Stimulated activated memory B cell treated with anti-CD40 and anti-IgM and Interleukin-4, amounts not matched to agents 10 μg/mL and 1 μg/mL and 100 μg/mL, for 72 hours (primary cell): Measurements from ENCODE around the gene PTPRCAP.
"Not testable (repeated sequence)": the region's sequence is repeated elsewhere in the genome, so short reads cannot be mapped to it uniquely, and the experiment has no call there.

ENCODE experiments used
- ATAC-seq: fragments of 150-1000 bp; cut with Tn5 transposase; 2 replicates; pipeline ENCODE4 v1.10.0; 2021
- H3K27ac Mint-ChIP-seq: one replicate; pipeline ENCODE4 v1.8.0; 2022; ENCODE audit warnings: mild to moderate bottlenecking, mixed read lengths
- H3K27me3 Mint-ChIP-seq: one replicate; pipeline ENCODE4 v1.8.0; 2022; ENCODE audit warnings: mixed read lengths
- H3K36me3 Mint-ChIP-seq: one replicate; pipeline ENCODE4 v1.8.0; 2022; ENCODE audit warnings: mixed read lengths
- H3K4me1 Mint-ChIP-seq: one replicate; pipeline ENCODE4 v1.8.0; 2022; ENCODE audit warnings: mixed read lengths
- H3K4me3 Mint-ChIP-seq: one replicate; pipeline ENCODE4 v1.8.0; 2022; ENCODE audit warnings: mild to moderate bottlenecking, moderate library complexity, mixed read lengths
- H3K9me3 Mint-ChIP-seq: one replicate; pipeline ENCODE4 v1.8.0; 2022; ENCODE audit warnings: mixed read lengths

Gene PTPRCAP

DNA sequence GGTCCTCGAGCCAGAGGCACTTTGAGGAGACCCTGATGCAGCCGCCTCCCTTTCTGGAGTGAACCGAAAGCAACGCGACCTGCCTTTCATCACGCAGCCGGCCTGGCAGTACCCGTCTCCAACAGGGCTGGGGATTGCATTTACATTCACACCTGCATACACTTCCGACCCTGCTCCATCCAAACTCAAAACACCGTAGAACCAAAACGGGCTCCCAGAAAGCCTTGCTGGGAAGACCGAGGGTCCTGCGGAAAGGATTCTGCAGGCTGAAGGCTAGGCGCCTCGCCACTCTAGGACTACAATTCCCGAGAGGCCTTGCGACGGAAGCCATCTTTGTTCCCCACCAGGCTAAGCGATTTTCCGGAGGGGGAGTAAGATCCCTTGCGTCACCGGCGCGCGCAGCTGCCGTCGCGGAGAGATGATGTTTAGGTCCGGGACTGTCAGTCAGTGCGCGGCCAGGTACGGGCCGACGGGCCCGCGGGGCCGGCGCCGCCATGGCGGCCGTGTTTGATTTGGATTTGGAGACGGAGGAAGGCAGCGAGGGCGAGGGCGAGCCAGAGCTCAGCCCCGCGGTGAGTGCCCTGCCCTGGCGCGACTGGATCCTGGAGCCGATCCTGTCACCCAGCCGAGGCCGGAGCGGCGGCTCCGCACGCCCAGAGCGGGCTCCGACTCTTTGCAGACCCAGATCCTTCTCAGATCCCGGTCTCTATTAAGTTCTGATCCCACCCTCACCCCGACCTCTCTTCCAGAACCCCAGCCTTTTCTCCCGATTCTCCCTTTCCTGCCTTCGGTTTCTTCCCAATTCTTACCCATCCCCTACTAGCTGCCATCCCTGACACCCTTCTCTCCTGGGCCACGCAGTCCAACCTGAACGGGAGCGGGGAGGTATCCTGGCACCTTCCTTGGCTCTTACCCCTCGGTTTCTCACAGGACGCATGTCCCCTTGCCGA lies 9.2 kb downstream of the PTPRCAP start, which contains the start of gene RPS6KB2:
Gene RPS6KB2, plus strand, starts transcription at position 443 of the 950 bp plus-strand sequence. Its CDS starts 52 bp downstream, at position 495.
- ATAC-seq = peak; percentile 92
- H3K27me3 Mint-ChIP-seq = no peaks in the 10 kb centered on the region
- peaks cover 42% of the 10 kb centered on the region for H3K4me1 Mint-ChIP-seq
- H3K9me3 Mint-ChIP-seq = no peaks in the 10 kb centered on the region
- peak within 1 kb of the TSS; percentile 92 for H3K4me3 Mint-ChIP-seq
- H3K36me3 Mint-ChIP-seq = peaks cover 16% of the 10 kb centered on the region
- peak within 1 kb of the TSS; percentile 91 for H3K27ac Mint-ChIP-seq

DNA sequence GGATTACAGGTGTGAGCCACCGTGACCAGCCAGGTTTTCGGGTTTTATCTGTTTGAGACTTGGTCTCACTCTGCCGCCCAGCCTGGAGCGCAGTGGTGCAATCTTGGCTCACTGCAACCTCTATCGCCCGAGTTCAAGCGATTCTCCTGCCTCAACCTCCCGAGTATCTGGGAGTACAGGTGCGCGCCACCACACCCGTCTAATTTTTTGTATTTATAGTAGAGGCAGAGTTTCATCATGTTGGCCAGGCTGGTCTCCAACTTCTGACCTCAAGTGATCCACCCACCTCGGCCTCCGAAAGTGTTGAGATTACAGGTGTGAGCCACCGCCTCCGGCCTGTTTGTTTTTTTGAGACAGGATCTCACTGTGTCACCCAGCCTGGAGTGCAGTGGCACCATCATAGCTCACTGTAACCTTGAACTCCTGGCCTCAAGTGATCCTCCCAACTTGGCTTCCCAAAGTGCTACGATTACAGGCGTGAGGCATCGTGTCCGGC lies 10.1 kb downstream of the PTPRCAP start:
- ATAC-seq, H3K27me3 Mint-ChIP-seq, H3K9me3 Mint-ChIP-seq, H3K36me3 Mint-ChIP-seq: not testable (repeated sequence)
- Mint-ChIP-seq H3K4me1 (peaks cover 44% of the 10 kb centered on the region), H3K4me3 (peak overlapping the region; percentile 92), H3K27ac (peak overlapping the region; percentile 91)

DNA sequence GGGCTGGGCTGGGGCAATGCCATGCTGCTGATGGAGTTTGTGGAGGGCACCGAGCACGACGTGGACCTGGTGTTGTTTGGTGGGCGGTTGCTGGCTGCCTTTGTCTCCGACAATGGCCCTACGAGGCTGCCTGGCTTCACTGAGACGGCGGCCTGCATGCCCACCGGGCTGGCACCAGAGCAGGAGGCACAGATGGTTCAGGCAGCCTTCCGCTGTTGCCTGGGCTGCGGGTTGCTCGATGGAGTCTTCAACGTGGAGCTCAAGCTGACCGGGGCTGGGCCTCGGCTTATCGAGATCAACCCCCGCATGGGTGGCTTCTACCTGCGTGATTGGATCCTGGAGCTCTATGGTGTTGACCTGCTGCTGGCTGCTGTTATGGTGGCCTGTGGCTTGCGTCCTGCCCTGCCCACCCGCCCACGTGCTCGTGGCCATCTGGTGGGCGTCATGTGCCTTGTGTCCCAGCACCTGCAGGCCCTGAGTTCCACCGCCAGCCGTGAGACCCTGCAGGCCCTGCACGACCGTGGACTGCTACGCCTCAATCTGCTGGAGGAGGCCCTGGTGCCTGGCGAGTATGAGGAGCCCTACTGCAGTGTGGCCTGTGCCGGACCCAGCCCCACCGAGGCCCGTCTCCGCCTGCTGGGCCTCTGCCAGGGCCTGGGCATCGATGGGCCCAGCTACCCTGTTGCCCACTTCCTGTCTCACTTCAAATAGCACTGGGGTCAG lies 13.4 kb downstream of the PTPRCAP start:
- peak overlapping the region; percentile 53 for H3K27ac Mint-ChIP-seq
- no peak for ATAC-seq
- H3K27me3 Mint-ChIP-seq = no peaks in the 10 kb centered on the region

DNA sequence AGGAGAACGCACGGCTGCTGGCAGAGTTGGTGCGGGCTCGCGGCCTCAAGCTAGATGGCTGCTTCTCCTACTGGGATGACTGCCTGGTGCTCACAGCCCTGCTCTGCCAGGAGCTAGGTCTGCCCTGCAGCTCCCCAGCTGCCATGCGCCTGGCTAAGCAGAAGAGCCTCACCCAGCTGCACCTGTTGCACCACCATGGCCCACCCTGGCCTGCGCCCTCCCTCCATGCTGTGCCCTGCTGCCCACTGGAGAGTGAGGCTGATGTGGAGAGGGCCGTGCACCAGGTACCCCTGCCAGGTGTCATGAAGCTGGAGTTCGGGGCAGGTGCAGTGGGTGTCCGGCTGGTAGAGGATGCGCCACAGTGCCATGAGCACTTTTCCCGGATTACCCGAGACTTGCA lies 14.0 kb downstream of the PTPRCAP start:
- Mint-ChIP-seq H3K27me3 (no peaks in the 10 kb centered on the region), H3K27ac (no peak overlapping the region), H3K9me3 (no peaks in the 10 kb centered on the region), H3K36me3 (no peaks in the 10 kb centered on the region), H3K4me1 (peaks cover 51% of the 10 kb centered on the region), H3K4me3 (no peak overlapping the region)
- ATAC-seq = no peak

More for the DNA sequence above, 13.4 kb downstream of the PTPRCAP start:
- Mint-ChIP-seq H3K4me3 (no peak overlapping the region), H3K4me1 (peaks cover 45% of the 10 kb centered on the region), H3K36me3 (no peaks in the 10 kb centered on the region), H3K9me3 (no peaks in the 10 kb centered on the region)

DNA sequence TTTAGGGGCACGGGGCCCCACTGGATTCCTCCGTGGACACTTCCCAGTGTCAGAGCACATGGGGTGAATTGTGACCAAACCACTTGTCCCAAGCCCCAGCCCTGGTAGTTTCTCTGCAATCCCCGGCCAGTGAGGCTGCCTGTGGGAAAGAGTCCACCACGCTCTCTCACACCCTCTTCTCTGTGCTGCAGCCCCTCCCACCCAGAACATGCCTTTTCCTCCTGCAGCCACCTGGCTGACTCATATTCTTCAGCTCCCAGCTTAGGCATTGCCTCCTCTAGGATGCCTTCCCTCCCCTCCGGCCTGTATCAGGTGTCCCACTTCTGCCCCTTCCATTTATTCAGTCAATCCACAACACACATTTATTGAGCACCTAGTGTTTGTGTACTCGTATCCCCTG lies 14.6 kb downstream of the PTPRCAP start:
- Mint-ChIP-seq H3K9me3 (no peaks in the 10 kb centered on the region), H3K4me3 (no peak overlapping the region), H3K36me3 (no peaks in the 10 kb centered on the region), H3K27me3 (no peaks in the 10 kb centered on the region), H3K4me1 (peaks cover 55% of the 10 kb centered on the region), H3K27ac (no peak overlapping the region)
- no peak for ATAC-seq

DNA sequence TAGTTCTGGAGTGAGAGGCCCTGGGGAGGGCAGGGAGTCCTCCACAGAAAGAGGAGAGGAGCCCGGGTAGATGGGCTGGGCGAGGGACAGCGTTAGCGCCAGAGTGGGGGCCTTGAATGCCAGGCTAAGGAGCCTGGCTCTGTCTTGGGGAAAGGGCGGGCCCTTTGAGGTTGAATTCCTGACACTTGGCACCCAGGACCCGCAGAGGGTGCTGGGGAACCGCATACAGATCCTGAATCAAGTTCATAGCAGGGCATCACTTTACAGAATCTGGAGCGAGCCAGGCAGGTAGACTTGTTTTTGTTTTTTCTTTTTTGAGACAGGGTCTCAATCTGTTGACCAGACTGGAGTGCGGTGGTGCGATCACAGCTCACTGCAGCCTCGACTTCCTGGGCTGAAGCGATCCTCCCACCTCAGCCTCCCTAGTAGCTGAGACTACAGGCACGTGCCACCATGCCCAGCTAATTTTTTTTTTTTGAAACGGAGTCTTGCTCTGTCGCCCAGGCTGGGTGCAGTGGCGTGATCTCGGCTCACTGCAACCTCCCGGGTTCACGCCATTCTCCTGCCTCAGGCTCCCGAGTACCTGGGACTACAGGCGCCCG lies 16.0 kb downstream of the PTPRCAP start:
- Mint-ChIP-seq H3K27me3 (no peaks in the 10 kb centered on the region), H3K36me3 (no peaks in the 10 kb centered on the region), H3K4me1 (peaks cover 57% of the 10 kb centered on the region), H3K4me3 (peak overlapping the region; percentile 76), H3K9me3 (no peaks in the 10 kb centered on the region), H3K27ac (peak overlapping the region; percentile 86)
- ATAC-seq = no peak

DNA sequence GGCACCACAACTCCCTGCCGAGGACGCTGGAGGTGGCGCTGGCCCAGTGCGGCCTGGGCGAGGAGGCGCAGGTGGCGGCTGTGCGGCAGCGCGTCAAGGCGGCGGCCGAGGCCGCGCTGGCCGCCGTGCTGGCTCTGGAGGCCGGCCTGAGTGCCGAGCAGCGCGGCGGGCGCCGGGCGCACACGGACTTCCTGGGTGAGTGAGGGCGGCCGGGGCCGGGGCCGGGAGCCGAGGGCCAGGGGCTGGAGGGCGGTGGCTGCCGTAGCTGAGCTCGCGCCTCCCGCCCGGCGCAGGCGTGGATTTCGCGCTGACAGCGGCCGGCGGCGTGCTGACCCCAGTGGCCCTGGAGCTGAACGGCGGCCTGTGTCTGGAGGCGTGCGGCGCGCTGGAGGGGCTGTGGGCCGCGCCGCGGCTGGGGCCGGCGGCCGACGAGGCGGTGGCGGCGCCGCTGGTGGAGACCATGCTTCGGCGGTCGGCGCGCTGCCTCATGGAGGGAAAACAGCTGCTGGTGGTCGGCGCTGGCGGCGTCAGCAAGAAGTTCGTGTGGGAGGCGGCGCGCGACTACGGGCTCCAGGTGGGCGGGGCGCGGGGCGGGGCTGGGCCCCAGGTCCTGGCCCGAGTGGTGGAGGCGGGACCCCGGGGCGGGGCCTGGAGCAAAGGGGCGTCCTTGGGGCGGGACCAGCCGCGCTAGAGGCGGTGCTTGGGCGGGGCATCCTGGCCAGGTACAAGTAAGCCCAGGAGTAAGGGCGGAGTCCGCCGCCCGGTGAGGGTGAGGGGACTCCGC lies 16.6 kb downstream of the PTPRCAP start:
- no peaks in the 10 kb centered on the region for H3K9me3 Mint-ChIP-seq

DNA sequence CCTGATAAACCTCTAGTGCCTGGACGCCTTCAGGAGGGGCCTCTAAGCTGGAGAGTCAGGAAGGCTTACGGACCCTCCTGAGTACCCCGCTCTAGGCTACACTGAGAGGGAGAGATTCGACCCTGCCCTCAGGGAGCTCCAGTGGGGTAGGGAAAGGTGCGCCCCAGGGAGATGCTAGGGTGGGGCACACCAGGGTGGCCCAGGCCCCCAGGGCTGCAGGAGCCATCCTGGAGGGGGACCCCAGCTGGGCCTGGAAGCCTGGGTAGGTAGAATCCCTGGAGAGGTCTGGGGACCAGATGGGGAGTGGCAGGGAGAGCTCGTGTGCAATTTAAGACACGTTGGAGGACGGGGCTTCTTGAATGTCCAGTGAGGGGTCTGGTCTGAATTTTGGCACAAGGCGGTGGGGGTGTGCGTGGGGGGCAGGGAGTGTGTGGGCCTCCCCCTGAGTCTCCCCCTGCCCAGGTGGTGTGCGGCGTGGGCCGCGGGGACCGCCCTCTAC lies 17.3 kb downstream of the PTPRCAP start:
- Mint-ChIP-seq H3K4me3 (peak overlapping the region; percentile 76), H3K4me1 (peaks cover 64% of the 10 kb centered on the region), H3K9me3 (no peaks in the 10 kb centered on the region), H3K27me3 (no peaks in the 10 kb centered on the region), H3K36me3 (no peaks in the 10 kb centered on the region), H3K27ac (peak overlapping the region; percentile 86)
- ATAC-seq = no peak

More for the DNA sequence above, 16.6 kb downstream of the PTPRCAP start:
- Mint-ChIP-seq H3K27me3 (no peaks in the 10 kb centered on the region), H3K36me3 (no peaks in the 10 kb centered on the region), H3K4me3 (peak overlapping the region; percentile 76), H3K27ac (peak overlapping the region; percentile 86), H3K4me1 (peaks cover 62% of the 10 kb centered on the region)
- peak; percentile 92 for ATAC-seq

DNA sequence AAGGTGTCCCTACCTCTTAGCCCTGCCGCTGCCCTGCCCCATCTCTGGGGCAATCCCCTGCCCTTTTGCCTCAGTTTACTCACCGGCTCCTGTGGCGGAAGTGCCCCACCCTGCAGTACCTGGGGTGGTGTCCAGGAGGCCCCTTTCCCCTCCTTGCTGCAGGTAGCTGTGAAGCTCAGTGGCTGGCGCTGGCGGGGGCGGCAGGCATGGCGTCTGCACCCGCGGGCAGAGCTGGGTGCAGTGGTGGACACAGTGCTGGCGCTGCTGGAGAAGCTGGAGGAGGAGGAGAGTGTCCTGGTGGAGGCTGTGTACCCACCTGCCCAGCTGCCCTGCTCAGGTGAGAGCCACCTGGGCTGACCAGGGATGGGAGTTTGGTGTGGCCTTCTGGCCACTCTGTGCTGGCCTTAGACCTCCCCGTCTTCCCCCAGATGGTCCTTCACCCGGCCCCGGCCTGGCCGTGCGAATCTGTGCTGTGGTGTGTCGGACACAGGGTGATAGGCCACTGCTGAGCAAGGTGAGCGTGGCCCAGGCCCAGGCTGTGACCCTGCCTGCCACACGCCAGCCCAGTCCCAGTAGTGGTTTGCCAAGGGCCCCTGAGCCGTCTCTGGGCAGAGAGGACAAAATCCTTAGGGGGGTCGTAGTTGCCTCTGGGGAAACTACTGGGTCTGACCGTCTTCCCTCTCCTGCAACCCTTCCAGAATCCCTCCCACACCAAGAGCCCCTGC lies 18.0 kb downstream of the PTPRCAP start:
- no peak for ATAC-seq
- no peaks in the 10 kb centered on the region for H3K27me3 Mint-ChIP-seq
- H3K4me3 Mint-ChIP-seq = peak overlapping the region; percentile 76
- H3K9me3 Mint-ChIP-seq = no peaks in the 10 kb centered on the region
- H3K27ac Mint-ChIP-seq = peak overlapping the region; percentile 86
- peaks cover 70% of the 10 kb centered on the region for H3K4me1 Mint-ChIP-seq
- no peaks in the 10 kb centered on the region for H3K36me3 Mint-ChIP-seq

DNA sequence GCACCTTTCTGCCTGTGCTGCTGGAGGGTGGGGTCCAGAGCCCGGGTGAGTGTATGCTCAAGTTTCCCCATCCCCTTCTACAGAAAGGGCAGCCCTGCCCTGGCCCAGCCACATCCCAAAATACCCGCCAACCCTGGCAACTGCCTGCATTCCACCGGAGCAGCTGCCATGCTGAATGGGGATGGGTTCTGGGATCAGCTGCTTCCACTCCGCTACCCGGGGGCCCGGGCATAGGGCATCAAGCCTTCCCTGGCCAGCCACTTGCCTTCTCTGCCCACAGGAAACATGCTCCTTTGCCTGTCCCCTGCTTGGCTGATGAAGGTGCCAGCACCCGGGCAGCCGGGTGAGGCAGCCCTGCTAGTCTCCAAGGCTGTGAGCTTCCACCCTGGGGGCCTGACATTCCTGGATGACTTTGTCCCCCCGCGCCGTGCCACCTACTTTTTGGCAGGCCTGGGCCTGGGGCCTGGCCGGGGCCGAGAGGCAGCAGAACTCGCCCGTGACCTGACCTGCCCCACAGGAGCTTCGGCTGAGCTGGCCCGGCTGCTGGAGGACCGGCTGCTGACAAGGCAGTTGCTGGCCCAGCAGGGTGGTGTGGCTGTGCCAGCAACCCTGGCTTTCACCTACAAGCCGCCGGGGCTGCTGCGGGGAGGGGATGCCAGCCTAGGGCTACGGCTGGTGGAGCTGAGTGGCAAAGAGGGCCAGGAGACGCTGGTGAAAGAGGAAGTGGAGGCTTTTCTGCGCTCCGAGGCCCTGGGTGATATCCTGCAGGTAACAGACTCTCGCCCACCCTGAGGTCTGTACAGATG lies 18.8 kb downstream of the PTPRCAP start:
- Mint-ChIP-seq H3K27me3 (no peaks in the 10 kb centered on the region), H3K36me3 (no peaks in the 10 kb centered on the region), H3K4me1 (peaks cover 75% of the 10 kb centered on the region), H3K27ac (peak overlapping the region; percentile 86), H3K4me3 (peak overlapping the region; percentile 76), H3K9me3 (no peaks in the 10 kb centered on the region)
- peak; percentile 57 for ATAC-seq

DNA sequence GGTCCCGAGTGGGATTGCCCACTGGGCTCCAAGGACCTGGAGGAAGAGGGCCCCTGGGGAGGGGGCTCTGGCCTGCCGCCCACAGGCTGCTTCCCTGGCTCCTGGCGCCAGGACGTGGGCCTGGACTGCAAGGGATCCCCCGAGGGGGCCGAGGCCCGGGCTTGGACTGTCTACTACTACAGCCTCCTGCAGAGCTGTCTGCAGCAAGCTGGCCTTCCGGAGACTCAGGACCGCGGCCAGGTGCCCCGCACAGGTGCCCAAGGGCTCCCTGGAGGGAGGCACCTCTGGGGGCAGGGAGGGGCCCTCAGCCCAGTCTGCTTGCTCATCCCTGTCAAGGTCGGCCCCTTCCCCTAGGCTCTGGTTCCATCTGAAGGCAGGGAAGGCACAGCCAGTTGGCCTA lies 20.1 kb downstream of the PTPRCAP start:
- no peaks in the 10 kb centered on the region for H3K9me3 Mint-ChIP-seq
- no peaks in the 10 kb centered on the region for H3K36me3 Mint-ChIP-seq
- no peaks in the 10 kb centered on the region for H3K27me3 Mint-ChIP-seq
- no peak for ATAC-seq
- H3K27ac Mint-ChIP-seq = peak overlapping the region; percentile 86
- H3K4me3 Mint-ChIP-seq = no peak overlapping the region
- H3K4me1 Mint-ChIP-seq = peaks cover 79% of the 10 kb centered on the region

DNA sequence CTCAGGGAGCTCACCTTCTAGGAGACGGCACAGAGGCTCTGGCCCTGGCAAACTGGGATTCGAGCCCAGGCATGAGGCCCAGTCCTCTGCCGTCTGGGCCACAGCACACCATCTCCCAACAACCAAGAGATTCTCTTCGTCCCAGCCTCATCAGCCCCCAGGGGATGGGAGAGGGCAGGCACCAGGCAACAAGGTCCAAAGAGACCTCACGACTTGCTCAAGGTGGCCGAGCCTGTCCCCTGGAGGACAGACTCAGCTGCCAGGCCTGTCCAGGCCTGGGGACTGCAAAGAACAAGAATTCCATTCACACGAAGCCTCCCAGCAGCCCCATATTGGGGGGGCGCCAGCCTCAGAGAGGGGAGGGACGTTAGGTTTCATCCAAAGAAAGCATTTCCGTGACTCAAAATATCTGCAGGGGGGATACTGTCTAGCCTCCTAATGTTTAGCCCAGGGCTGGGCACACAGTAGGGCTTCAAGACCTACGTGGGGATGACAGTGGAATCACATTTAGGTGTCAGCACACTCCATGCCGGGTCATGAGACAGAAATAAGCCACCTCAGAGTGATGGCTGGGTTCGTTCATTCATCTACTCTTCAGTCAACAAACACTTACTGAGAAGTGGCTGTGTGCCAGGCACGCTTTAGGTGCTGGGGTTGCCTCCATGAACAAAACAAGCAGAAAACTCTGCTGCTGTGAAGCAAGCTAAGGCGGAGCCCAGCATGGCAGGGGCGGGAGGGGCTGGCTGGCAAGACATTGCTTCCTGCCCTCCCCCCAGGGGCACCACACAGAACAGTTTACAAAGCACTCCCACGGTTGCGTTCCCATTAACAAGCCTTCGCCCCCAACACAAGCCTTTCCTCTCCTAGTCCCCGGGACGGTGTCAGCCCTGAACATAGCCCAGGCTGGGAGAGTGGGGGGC lies 20.8 kb downstream of the PTPRCAP start:
- no peaks in the 10 kb centered on the region for H3K36me3 Mint-ChIP-seq
- peaks cover 86% of the 10 kb centered on the region for H3K4me1 Mint-ChIP-seq
- ATAC-seq = no peak
- H3K27ac Mint-ChIP-seq = peak overlapping the region; percentile 86
- no peaks in the 10 kb centered on the region for H3K27me3 Mint-ChIP-seq
- no peaks in the 10 kb centered on the region for H3K9me3 Mint-ChIP-seq
- peak overlapping the region; percentile 74 for H3K4me3 Mint-ChIP-seq
